ENCODE measurements around the gene KCNG1. TPM values are rescaled to one million over a fixed set of nuclear protein-coding genes. Genes with fewer than 3 reads are reported as not detected.

The KCNG1 gene
- total and polyA plus RNA-seq, 2 of the 13 experiments (the other 11 are each of a cell fraction or from before 2014, with no cell fraction given) = not detected

- TF ChIP-seq AKNA (CRISPR knock-in tag; IDR thresholded peaks at IDR 0.05; ENCODE audit: borderline replicate concordance) = no peak
- TF ChIP-seq ZNF777 (CRISPR knock-in tag; IDR thresholded peaks at IDR 0.05) = no peak
- 0 out of 2 replicates have a peak, but pooled peaks have one; percentile 21 for TF ChIP-seq NFE2L1 (CRISPR knock-in tag; IDR thresholded peaks at IDR 0.05; ENCODE audit: borderline replicate concordance)
- TF ChIP-seq ZBTB42 (CRISPR knock-in tag; IDR thresholded peaks at IDR 0.05) = no peak
- no peak for TF ChIP-seq SYNCRIP (IDR thresholded peaks at IDR 0.05; ENCODE audit: insufficient read depth, low read depth, low read length)
- peak; percentile 64; the same call in 1 of the 2 replicates for TF ChIP-seq MXD4 (CRISPR knock-in tag; IDR thresholded peaks at IDR 0.05)
- TF ChIP-seq DMTF1 (CRISPR knock-in tag; IDR thresholded peaks at IDR 0.05) = no peak
- TF ChIP-seq TRIM22 (IDR thresholded peaks at IDR 0.05) = no peak
- peak; percentile 81 for TF ChIP-seq UBTF (CRISPR knock-in tag; IDR thresholded peaks at IDR 0.05)
- peak; percentile 95 for TF ChIP-seq NRL (CRISPR knock-in tag; IDR thresholded peaks at IDR 0.05; ENCODE audit: borderline replicate concordance)
- peak; percentile 77; the same call in 1 of the 2 replicates for TF ChIP-seq ATF5 (CRISPR knock-in tag; IDR thresholded peaks at IDR 0.05; ENCODE audit: low read depth)
- 0 out of 2 replicates have a peak, but pooled peaks have one; percentile 82 for TF ChIP-seq ZNF720 (CRISPR knock-in tag; IDR thresholded peaks at IDR 0.05)
- TF ChIP-seq LRRFIP1 (CRISPR knock-in tag; conservative IDR thresholded peaks at IDR 0.05) = peak; percentile 87
Observed at GRCh38 chr20:50957798-50958614, 64.9 kb downstream of the KCNG1 start, which contains the start of gene DPM1 (continued).
